Panc1 (cell line): Measurements from ENCODE around the gene DHH.

ENCODE experiments used
- POLR2AphosphoS5 ChIP-seq: IDR thresholded peaks from 2 replicates; pipeline ENCODE4 v1.6.1; 2012; ENCODE audit warnings: mild to moderate bottlenecking, low read depth, low read length, moderate library complexity
- SIN3A ChIP-seq: IDR thresholded peaks from 2 replicates; pipeline ENCODE4 v1.6.1; 2012; ENCODE audit warnings: low read depth, mild to moderate bottlenecking, low read length, moderate library complexity, borderline replicate concordance; ENCODE audit not compliant: insufficient read depth
- TF ChIP-seq, protein P1 (sequence below): fragments of 450-650 bp; IDR thresholded peaks from 2 replicates; pipeline ENCODE4 v1.5.1; 2017; ENCODE audit warnings: mild to moderate bottlenecking
- TF ChIP-seq, protein P2 (sequence below), 2 experiments: IDR thresholded peaks; 2 replicates each; pipeline ENCODE4 v1.6.1; 2011 to 2012; ENCODE audit warnings: low read depth in 2 of 2, control low read depth in 1 of 2, low read length in 1 of 2, mild to moderate bottlenecking in 1 of 2, moderate library complexity in 1 of 2; ENCODE audit not compliant: insufficient read depth in 1 of 2

DNA sequence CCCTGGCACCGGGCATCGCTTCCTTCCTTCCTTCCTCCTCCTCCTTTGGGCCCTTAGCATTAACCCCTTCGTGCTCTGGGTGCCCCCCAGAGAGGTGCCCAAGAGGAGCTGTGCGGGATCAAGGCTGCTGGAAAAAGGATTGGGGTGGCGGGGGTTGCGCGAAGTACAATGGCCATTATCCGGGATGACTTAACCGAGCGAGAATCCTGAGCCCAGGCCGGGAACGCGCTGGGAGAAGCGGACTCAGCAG, 2.8 kb downstream of the DHH start:
- TF ChIP-seq, protein P1, sequence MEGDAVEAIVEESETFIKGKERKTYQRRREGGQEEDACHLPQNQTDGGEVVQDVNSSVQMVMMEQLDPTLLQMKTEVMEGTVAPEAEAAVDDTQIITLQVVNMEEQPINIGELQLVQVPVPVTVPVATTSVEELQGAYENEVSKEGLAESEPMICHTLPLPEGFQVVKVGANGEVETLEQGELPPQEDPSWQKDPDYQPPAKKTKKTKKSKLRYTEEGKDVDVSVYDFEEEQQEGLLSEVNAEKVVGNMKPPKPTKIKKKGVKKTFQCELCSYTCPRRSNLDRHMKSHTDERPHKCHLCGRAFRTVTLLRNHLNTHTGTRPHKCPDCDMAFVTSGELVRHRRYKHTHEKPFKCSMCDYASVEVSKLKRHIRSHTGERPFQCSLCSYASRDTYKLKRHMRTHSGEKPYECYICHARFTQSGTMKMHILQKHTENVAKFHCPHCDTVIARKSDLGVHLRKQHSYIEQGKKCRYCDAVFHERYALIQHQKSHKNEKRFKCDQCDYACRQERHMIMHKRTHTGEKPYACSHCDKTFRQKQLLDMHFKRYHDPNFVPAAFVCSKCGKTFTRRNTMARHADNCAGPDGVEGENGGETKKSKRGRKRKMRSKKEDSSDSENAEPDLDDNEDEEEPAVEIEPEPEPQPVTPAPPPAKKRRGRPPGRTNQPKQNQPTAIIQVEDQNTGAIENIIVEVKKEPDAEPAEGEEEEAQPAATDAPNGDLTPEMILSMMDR = no peak
- TF ChIP-seq POLR2AphosphoS5 = no peak
- no peak for TF ChIP-seq SIN3A
- TF ChIP-seq, protein P2, sequence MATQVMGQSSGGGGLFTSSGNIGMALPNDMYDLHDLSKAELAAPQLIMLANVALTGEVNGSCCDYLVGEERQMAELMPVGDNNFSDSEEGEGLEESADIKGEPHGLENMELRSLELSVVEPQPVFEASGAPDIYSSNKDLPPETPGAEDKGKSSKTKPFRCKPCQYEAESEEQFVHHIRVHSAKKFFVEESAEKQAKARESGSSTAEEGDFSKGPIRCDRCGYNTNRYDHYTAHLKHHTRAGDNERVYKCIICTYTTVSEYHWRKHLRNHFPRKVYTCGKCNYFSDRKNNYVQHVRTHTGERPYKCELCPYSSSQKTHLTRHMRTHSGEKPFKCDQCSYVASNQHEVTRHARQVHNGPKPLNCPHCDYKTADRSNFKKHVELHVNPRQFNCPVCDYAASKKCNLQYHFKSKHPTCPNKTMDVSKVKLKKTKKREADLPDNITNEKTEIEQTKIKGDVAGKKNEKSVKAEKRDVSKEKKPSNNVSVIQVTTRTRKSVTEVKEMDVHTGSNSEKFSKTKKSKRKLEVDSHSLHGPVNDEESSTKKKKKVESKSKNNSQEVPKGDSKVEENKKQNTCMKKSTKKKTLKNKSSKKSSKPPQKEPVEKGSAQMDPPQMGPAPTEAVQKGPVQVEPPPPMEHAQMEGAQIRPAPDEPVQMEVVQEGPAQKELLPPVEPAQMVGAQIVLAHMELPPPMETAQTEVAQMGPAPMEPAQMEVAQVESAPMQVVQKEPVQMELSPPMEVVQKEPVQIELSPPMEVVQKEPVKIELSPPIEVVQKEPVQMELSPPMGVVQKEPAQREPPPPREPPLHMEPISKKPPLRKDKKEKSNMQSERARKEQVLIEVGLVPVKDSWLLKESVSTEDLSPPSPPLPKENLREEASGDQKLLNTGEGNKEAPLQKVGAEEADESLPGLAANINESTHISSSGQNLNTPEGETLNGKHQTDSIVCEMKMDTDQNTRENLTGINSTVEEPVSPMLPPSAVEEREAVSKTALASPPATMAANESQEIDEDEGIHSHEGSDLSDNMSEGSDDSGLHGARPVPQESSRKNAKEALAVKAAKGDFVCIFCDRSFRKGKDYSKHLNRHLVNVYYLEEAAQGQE (IDR thresholded peaks at IDR 0.05; ENCODE audit: insufficient read depth in 1 of 2, low read depth in 2 of 2, low read length in 1 of 2) = no peak
